IPS-20b (cell line): ENCODE data around the gene TBL1XR1.
"Not testable (repeated sequence)": the region's sequence is repeated elsewhere in the genome, so short reads cannot be mapped to it uniquely, and the experiment has no call there.

Experiments used
- H3K27ac ChIP-seq: one replicate; pipeline ENCODE4 v1.5.1; 2013; ENCODE audit warnings: low read length
- H3K27me3 ChIP-seq: 2 replicates; pipeline ENCODE4 v1.6.1; 2013; ENCODE audit warnings: mild to moderate bottlenecking, low read length, inconsistent platforms; ENCODE audit not compliant: insufficient read depth
- H3K36me3 ChIP-seq: 2 replicates; pipeline ENCODE4 v1.6.1; 2013; ENCODE audit warnings: low read depth, mild to moderate bottlenecking, inconsistent platforms, low read length, moderate library complexity; ENCODE audit not compliant: insufficient read depth
- H3K4me1 ChIP-seq: 2 replicates; pipeline ENCODE4 v1.6.1; 2013; ENCODE audit warnings: mild to moderate bottlenecking, control low read depth, inconsistent platforms, low read length, moderate library complexity; ENCODE audit not compliant: insufficient read depth
- H3K4me3 ChIP-seq: 2 replicates; pipeline ENCODE4 v1.5.1; 2013; ENCODE audit warnings: mild to moderate bottlenecking, low read length, inconsistent platforms
- H3K9ac ChIP-seq: 2 replicates; pipeline ENCODE4 v1.6.1; 2013; ENCODE audit warnings: low read depth, mild to moderate bottlenecking, inconsistent platforms, low read length, moderate library complexity
- H3K9me3 ChIP-seq: 2 replicates; pipeline ENCODE4 v1.6.1; 2013; ENCODE audit warnings: mild to moderate bottlenecking, low read depth, low read length, inconsistent platforms; ENCODE audit not compliant: insufficient read depth

Gene TBL1XR1

DNA sequence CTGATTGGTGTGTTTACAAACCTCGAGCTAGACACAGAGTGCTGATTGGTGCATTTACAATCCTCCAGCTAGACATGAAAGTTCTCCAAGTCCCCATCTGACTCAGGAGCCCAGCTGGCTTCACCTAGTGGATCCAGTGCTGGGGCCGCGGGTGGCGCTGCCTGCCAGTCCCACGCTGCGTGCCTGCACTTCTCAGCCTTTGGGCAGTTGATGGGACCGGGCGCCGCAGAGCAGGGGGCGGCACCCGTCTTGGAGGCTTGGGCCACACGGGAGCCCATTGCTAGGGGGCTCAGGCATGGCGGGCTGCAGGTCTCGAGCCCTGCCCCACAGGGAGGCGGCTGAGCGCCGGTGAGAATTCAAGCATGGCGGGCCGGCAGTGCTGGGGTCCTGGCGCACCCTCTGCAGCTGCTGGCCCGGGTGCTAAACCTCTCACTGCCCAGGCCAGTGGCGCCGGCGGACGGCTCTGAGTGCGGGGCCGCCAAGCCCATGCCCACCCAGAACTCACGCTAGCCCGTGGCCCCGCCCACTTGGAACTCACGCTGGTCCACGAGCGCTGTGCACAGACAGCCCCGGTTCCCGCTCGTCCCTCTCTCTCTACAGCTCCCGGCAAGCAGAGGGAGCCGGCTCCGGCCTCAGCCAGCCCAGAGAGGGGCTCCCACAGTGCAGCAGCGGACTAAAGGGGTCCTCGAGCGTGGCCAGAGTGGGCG, 6.6 kb upstream of the TBL1XR1 start:
- Histone ChIP-seq H3K27me3 (no peaks in the 10 kb centered on the region), H3K4me1 (peaks cover 5% of the 10 kb centered on the region; the same call in 1 of the 2 replicates), H3K27ac (no peak overlapping the region), H3K36me3 (no peaks in the 10 kb centered on the region), H3K4me3 (no peak overlapping the region), H3K9ac (no peak overlapping the region), H3K9me3 (no peaks in the 10 kb centered on the region; the same call in 1 of the 2 replicates)

DNA sequence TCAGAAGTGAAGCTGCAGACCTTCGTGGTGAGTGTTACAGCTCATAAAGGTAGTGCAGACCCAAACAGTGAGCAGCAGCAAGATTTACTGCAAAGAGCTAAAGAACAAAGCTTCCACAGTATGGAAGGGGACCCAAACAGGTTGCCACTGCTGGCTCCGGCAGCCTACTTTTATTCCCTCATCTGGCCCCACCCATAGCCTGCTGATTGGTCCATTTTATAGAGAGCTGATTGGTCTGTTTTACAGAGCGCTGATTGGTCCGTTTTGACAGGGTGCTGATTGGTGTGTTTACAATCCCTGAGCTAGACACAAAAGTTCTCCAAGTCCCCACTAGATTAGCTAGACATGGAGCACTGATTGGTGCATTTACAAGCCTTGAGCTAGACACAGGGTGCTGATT, 5.7 kb upstream of the TBL1XR1 start:
- not testable (repeated sequence) for H3K27ac ChIP-seq, H3K9ac ChIP-seq, H3K36me3 ChIP-seq, H3K4me3 ChIP-seq, H3K9me3 ChIP-seq, H3K27me3 ChIP-seq
- peaks cover 13% of the 10 kb centered on the region for H3K4me1 ChIP-seq

DNA sequence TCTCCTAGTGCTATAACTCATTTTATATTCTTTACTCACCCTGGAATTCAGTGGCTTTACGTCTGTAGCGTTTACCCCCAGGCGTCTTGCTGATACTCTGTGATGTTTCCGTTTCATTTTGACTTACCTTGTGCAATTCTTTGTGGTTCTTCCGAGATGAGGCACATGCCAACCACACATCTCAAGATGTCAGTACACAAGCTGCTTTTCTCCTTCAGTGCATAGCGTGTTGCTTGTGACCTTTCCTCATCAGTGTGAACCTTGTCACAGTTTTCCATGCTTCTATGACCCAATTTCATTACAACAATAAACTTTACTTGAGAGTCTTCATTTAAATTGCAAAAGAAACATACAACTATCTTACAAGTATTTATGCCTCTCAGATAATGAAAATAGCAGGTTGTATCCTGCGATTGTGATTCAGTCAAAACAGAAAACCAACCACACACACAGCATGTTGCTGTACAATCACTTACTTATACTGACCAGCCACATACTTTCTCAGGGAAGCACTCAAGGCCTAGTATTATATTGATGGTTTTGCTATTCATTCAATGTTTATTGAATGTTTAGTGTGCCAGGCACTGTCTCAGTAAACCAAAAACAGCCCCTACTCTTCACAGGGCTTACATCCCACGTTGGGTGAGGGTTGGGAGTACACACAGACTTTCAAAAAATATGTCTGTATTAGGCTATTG, 4.6 kb upstream of the TBL1XR1 start:
- no peaks in the 10 kb centered on the region for H3K27me3 ChIP-seq
- no peaks in the 10 kb centered on the region; the same call in 1 of the 2 replicates for H3K9me3 ChIP-seq
- no peak overlapping the region for H3K4me3 ChIP-seq
- H3K4me1 ChIP-seq: peaks cover 14% of the 10 kb centered on the region
- H3K9ac ChIP-seq: no peak overlapping the region
- no peaks in the 10 kb centered on the region for H3K36me3 ChIP-seq
- H3K27ac ChIP-seq: no peak overlapping the region

DNA sequence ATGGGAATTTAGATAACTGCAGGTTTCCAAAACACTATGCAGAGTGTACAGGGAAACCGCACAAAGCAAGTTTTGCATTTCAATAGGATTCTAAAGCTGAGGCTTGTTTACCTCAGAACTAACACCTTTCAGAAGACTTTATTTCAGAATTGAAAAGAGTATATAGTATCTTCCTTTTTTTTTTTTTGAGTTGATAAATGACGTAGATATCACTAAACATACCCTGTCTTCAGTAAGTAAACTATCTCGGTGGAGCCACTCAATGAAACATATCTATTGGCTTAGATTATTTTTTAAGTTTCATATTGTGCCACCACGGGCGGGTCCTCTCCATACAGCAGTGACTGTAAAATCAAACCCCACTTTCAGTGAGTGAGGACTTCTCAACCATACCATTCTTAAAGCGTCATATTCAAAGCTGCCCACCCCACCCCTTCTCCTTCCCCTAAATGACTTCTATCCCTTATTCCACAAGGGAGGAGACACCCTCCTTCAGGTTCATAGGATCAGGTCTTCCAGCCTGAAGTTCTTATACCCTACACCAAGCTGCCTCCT, 2.0 kb upstream of the TBL1XR1 start:
- no peaks in the 10 kb centered on the region for H3K36me3 ChIP-seq
- H3K27ac ChIP-seq: no peak overlapping the region
- H3K4me3 ChIP-seq: peak overlapping the region; percentile 82
- peak overlapping the region; percentile 96; the same call in 1 of the 2 replicates for H3K9ac ChIP-seq
- no peaks in the 10 kb centered on the region for H3K27me3 ChIP-seq
- peaks cover 22% of the 10 kb centered on the region for H3K4me1 ChIP-seq
- no peaks in the 10 kb centered on the region for H3K9me3 ChIP-seq

DNA sequence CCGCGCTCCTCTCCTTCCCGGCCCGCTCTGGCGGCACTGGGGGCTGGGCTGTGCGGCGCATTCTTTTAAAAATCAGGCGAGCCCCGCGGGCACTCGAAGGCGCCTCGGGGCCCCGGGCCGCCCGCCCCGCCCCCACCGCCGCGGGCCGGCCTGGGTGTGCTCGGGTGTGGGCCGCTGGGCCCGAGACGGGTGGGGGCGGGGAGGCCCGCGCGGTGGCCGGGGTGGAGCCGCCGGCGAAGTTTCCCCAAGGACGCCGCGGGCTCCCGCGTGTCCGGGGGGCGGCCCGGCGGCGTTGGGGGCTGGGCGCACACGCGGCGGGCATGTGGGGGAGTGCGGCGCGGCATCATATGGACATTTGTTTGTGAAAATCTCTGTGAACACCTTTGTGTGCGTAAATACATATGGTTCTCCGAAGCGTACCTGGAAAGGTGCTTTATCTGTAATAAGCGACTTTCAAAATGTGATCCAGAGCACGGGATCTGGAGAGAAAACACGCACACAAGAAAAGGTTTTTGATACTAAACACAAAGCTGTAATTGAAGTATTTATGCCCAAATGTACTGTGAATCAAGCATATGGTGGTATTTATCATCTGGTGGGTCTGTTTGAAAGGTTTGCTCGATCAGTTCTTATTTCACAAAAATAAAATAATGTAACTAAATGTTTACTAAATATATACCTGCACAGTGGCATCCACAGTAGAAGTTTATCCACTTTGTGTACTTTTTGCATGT, 612 bp upstream of the TBL1XR1 start:
- Histone ChIP-seq H3K27me3 (no peaks in the 10 kb centered on the region), H3K36me3 (no peaks in the 10 kb centered on the region), H3K9ac (peak overlapping the region; percentile 96), H3K4me3 (peak overlapping the region; percentile 82), H3K27ac (peak overlapping the region; percentile 59), H3K9me3 (no peaks in the 10 kb centered on the region), H3K4me1 (peaks cover 29% of the 10 kb centered on the region)

DNA sequence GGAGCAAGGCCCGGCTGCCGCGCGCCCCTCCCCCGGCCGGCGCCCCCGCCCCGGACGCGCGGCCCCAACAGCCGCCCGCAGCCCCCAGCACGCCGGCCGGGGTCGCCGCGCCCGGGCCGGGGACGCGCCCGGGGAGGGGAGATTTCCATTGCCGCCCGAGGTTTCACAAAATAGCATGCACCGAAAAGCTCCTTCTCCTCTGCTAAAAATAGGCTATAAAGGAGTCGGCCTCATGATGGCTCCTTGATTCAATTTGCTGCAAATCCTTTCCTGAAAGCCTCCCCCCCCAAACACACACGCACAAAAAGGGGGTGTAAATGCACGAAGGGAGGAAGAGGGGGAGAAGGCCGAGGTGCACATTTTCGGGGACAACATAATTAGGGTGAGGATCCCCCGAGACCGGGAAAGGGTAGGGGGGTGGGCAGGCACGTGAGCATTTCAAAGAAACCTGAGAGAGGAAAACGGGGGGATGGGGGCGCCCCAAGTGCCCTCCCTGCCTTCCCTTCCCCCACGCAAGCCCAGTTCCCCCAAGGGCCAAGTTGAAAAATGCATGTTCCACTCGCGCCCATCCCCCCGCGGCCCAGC, 734 bp downstream of the TBL1XR1 start:
- peak overlapping the region; percentile 99 for H3K27ac ChIP-seq
- H3K36me3 ChIP-seq: no peaks in the 10 kb centered on the region
- H3K27me3 ChIP-seq: no peaks in the 10 kb centered on the region
- H3K4me1 ChIP-seq: peaks cover 29% of the 10 kb centered on the region
- H3K9ac ChIP-seq: peak overlapping the region; percentile 100
- H3K4me3 ChIP-seq: peak overlapping the region; percentile 96
- H3K9me3 ChIP-seq: no peaks in the 10 kb centered on the region

DNA sequence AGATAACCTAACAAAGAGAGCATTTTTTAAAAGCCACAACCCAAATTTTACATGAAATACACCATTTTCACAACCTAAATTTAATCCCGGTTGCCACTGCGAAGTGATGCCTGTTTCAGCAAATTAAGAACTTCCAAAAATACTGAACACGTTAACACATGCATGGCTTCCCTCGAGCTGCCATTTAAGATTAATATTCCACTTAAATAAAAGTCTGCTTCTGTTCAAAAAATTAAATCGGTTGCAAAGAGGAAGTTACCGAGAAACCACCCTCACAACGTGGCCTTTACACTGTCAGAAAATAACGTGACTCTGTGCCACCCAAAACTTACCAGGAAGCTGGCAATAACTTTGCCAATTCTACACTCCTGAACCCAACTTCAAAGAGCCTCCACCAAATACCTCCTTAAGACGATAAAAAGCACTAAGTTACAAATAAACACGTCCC, 1.2 kb downstream of the TBL1XR1 start:
- no peaks in the 10 kb centered on the region for H3K9me3 ChIP-seq
- peaks cover 34% of the 10 kb centered on the region for H3K4me1 ChIP-seq
- H3K4me3 ChIP-seq: peak overlapping the region; percentile 96
- H3K9ac ChIP-seq: peak overlapping the region; percentile 100
- H3K36me3 ChIP-seq: no peaks in the 10 kb centered on the region
- H3K27me3 ChIP-seq: no peaks in the 10 kb centered on the region
- peak overlapping the region; percentile 59 for H3K27ac ChIP-seq

DNA sequence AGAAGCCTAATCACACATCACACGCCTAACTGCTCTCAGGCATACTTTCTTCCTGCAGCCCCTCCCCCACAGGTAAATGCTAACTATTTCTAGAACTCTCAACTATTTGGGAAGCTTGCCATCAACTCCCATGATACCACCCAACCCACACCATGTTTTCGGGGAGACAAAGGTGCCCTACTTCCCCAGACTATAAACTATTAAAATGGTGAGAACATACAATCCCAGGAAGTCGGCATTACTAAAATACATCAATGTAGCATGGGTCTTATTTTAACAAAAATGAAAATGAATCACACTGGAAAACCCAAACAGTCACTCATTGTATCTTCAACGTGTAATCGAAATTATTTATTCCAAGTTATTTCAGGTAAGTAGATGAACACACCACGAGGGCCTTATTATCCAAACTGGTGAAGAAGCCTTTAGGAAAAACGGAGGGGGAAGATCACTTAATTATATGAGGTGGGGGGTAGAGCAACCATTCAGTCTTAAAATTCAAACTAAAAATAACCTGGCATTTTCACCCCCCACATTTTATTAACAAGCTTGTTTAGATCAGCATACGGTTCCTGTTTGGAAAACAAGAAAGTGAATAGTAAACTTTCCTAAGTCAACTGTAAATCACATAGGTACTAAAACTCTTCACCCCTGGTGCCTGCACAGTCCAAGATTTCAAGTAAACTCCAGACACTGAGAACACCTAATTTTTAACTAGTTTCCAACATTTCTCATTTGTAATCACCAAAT, 1.9 kb downstream of the TBL1XR1 start:
- Histone ChIP-seq H3K4me1 (peaks cover 39% of the 10 kb centered on the region), H3K27ac (peak overlapping the region; percentile 59), H3K27me3 (no peaks in the 10 kb centered on the region), H3K36me3 (no peaks in the 10 kb centered on the region), H3K4me3 (peak overlapping the region; percentile 96), H3K9ac (peak overlapping the region; percentile 100), H3K9me3 (no peaks in the 10 kb centered on the region)

DNA sequence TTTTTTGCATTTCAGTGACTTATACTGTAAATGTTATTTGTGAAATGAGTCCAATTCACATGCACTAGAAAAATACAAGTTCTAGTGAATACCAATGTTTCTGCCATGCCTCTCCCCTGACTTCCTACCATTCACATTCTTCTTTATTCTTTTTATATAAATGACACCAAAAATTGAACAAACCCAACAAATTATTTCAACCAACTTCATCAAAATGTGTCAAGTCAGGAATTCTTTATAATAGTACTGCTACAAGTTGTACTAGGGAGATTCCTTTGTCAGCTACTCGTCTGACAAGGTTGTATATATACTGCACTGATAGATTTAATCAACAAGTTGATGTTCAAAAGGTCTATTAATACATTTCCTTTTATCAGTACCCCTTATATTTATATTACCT, 3.0 kb downstream of the TBL1XR1 start:
- Histone ChIP-seq H3K4me3 (peak overlapping the region; percentile 96), H3K36me3 (no peaks in the 10 kb centered on the region), H3K9ac (peak overlapping the region; percentile 100; the same call in 1 of the 2 replicates), H3K27ac (no peak overlapping the region), H3K27me3 (no peaks in the 10 kb centered on the region), H3K4me1 (peaks cover 39% of the 10 kb centered on the region), H3K9me3 (no peaks in the 10 kb centered on the region)

DNA sequence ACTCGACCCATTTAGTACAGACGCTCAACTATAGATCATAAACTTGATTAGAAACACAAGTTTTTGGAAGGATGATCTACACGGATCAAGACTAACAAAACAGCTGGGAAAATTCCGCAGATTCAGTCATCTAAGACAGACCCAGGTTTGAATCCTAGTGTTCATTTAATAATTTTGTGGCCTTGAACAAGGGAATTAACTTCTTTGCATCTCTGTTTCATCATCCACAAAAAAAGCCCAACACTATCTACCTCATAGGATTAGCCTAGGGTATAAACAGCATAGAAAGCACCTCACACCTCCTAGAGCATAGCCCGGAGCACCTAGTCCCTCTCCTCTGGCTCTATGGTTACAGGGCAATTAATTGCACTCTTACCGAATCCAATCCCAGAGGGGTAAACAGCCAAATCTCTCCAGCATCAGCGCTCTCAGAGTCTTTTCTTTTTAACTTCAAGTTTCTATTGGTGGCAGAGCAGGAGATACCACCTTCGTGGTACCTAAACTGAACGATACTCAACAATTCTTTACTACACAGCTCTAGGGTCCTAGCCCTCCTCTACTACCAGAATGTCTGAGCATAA, 3.5 kb downstream of the TBL1XR1 start:
- no peaks in the 10 kb centered on the region for H3K9me3 ChIP-seq
- peak overlapping the region; percentile 100; the same call in 1 of the 2 replicates for H3K9ac ChIP-seq
- H3K36me3 ChIP-seq: no peaks in the 10 kb centered on the region
- H3K27me3 ChIP-seq: no peaks in the 10 kb centered on the region
- no peak overlapping the region for H3K27ac ChIP-seq
- H3K4me3 ChIP-seq: peak overlapping the region; percentile 96
- H3K4me1 ChIP-seq: peaks cover 33% of the 10 kb centered on the region
